SK-N-SH (cell line): ENCODE results near the gene CFAP70. TPM values are rescaled to one million over a fixed set of nuclear protein-coding genes. Genes with fewer than 3 reads are reported as not detected.

Source experiments
- CTCF ChIA-PET: fragments of 300-600, 350-600 bp; formaldehyde crosslinking; extraction: SDS; loops from one replicate; lab custom pipeline; 2021; lab: Yijun Ruan, JAX
- POLR2A ChIA-PET: fragments of 350-600 bp; sonication (Branson Sonifier 250); formaldehyde crosslinking; extraction: SDS; loops from one replicate; lab custom pipeline; 2020; ENCODE audit warnings: antibody characterized with exemption, inconsistent platforms; lab: Yijun Ruan, JAX
- DNase-seq: peaks from one replicate; pipeline ENCODE4 v3.0.0; 2012
- H2AFZ ChIP-seq: fragments of 200-600 bp; sonication (generic); 2 replicates; pipeline ENCODE4 v1.8.1; 2016; ENCODE audit warnings: antibody characterized with exemption, mild to moderate bottlenecking, low read depth
- H3F3A ChIP-seq: fragments of 200-600 bp; sonication (generic); replicated peaks from 2 replicates; pipeline ENCODE3; 2016; ENCODE audit warnings: antibody characterized with exemption, mild to moderate bottlenecking; ENCODE audit not compliant: insufficient read depth
- H3K27ac ChIP-seq, 2 experiments: fragments of 200-500 bp in 1 of 2; fragments of 200-600 bp in 1 of 2; sonication (Bioruptor generic) in 1 of 2; sonication (generic), shearing (Covaris generic) in 1 of 2; 2 replicates each; pipeline versions ENCODE4 v1.5.1 to v1.6.1; 2014 to 2016; ENCODE audit warnings: low read depth in 2 of 2, inconsistent platforms in 1 of 2, low read length in 1 of 2, mild to moderate bottlenecking in 1 of 2, mixed read lengths in 1 of 2
- H3K27me3 ChIP-seq: fragments of 200-600 bp; sonication (generic), shearing (Covaris generic); 2 replicates; pipeline ENCODE4 v1.6.1; 2016; ENCODE audit warnings: mixed run types; ENCODE audit not compliant: insufficient read depth
- H3K36me3 ChIP-seq, 2 experiments: fragments of 200-500 bp in 1 of 2; fragments of 200-600 bp in 1 of 2; sonication (Bioruptor generic) in 1 of 2; sonication (generic) in 1 of 2; replicated peaks in 1 of 2; 2 replicates each; pipeline versions ENCODE3 to v1.5.1; 2014 to 2016; ENCODE audit warnings: low read length in 1 of 2, mild to moderate bottlenecking in 1 of 2; ENCODE audit not compliant: insufficient read depth in 2 of 2, control insufficient read depth in 1 of 2
- H3K4me1 ChIP-seq, 2 experiments: fragments of 200-500 bp in 1 of 2; fragments of 200-600 bp in 1 of 2; sonication (Bioruptor generic) in 1 of 2; sonication (generic), shearing (Covaris generic) in 1 of 2; 2 replicates each; pipeline versions ENCODE4 v1.5.1 to v1.6.1; 2014 to 2016; ENCODE audit warnings: low read depth in 1 of 2, low read length in 1 of 2, mixed run types in 1 of 2; ENCODE audit not compliant: insufficient read depth in 2 of 2, control insufficient read depth in 1 of 2
- H3K4me2 ChIP-seq: fragments of 200-600 bp; sonication (generic), shearing (Covaris generic); 2 replicates; pipeline ENCODE4 v1.6.1; 2017; ENCODE audit warnings: mixed run types
- H3K4me3 ChIP-seq, 2 experiments: fragments of 200-500 bp in 1 of 2; fragments of 200-600 bp in 1 of 2; sonication (Bioruptor generic) in 1 of 2; sonication (generic), shearing (Covaris generic) in 1 of 2; 2 replicates each; pipeline versions ENCODE4 v1.5.1 to v1.8.1; 2014 to 2016; ENCODE audit warnings: low read depth in 2 of 2, inconsistent platforms in 1 of 2, low read length in 1 of 2, mild to moderate bottlenecking in 1 of 2, mixed read lengths in 1 of 2, moderate library complexity in 1 of 2
- H3K79me2 ChIP-seq: fragments of 200-600 bp; sonication (generic); 2 replicates; pipeline ENCODE4 v1.8.1; 2017; ENCODE audit warnings: mild to moderate bottlenecking; ENCODE audit not compliant: insufficient read depth
- H3K9ac ChIP-seq: fragments of 200-600 bp; sonication (generic); 2 replicates; pipeline ENCODE4 v1.6.1; 2017; ENCODE audit warnings: mixed run types
- H3K9me2 ChIP-seq: fragments of 200-600 bp; sonication (generic); 2 replicates; pipeline ENCODE4 v1.6.1; 2017; ENCODE audit warnings: mixed run types
- H3K9me3 ChIP-seq: fragments of 200-600 bp; sonication (generic); 2 replicates; pipeline ENCODE4 v1.6.1; 2017; ENCODE audit warnings: mixed run types, mild to moderate bottlenecking, moderate library complexity
- H4K20me1 ChIP-seq: fragments of 200-600 bp; sonication (generic); 2 replicates; pipeline ENCODE4 v1.6.1; 2017; ENCODE audit warnings: mild to moderate bottlenecking, mixed run types; ENCODE audit not compliant: insufficient read depth
- CHD2 ChIP-seq: fragments of 150-350 bp; IDR thresholded peaks from 2 replicates; pipeline ENCODE4 v1.6.1; 2018; ENCODE audit warnings: low read length; ENCODE audit not compliant: partially characterized antibody
- ELF1 ChIP-seq: IDR thresholded peaks from 2 replicates; pipeline ENCODE4 v1.4.0; 2012
- EP300 ChIP-seq, 2 experiments: IDR thresholded peaks; 2 replicates each; pipeline versions ENCODE4 v1.4.0 to v1.6.1; 2012; ENCODE audit warnings: borderline replicate concordance in 1 of 2, low read depth in 1 of 2, low read length in 1 of 2
- EZH2phosphoT487 ChIP-seq: fragments of 200-600 bp; sonication (generic); IDR thresholded peaks from 2 replicates; pipeline ENCODE4 v1.6.1; 2017; ENCODE audit warnings: low read depth, mixed run types, mild to moderate bottlenecking, antibody characterized with exemption, moderate library complexity, borderline replicate concordance
- FOXM1 ChIP-seq: IDR thresholded peaks from 2 replicates; pipeline ENCODE4 v1.4.0; 2012; ENCODE audit warnings: low read depth, mild to moderate bottlenecking
- IRF3 ChIP-seq: fragments of 150-350 bp; IDR thresholded peaks from 2 replicates; pipeline ENCODE4 v1.6.1; 2016; ENCODE audit warnings: mild to moderate bottlenecking, low read depth, low read length
- MEF2A ChIP-seq: IDR thresholded peaks from 2 replicates; pipeline ENCODE4 v1.4.0; 2012; ENCODE audit warnings: low read depth, borderline replicate concordance
- MXI1 ChIP-seq: IDR thresholded peaks from 2 replicates; pipeline ENCODE4 v1.6.1; 2012; ENCODE audit warnings: mild to moderate bottlenecking, low read depth, low read length, improper control_type of control experiment
- NFIC ChIP-seq: IDR thresholded peaks from 2 replicates; pipeline ENCODE4 v1.4.0; 2012; ENCODE audit warnings: borderline replicate concordance
- POLR2AphosphoS5 ChIP-seq: IDR thresholded peaks from 2 replicates; pipeline ENCODE4 v1.6.1; 2012; ENCODE audit warnings: low read depth, low read length
- RAD21 ChIP-seq: IDR thresholded peaks from 2 replicates; pipeline ENCODE4 v1.6.1; 2012; ENCODE audit warnings: mild to moderate bottlenecking, low read length
- REST ChIP-seq: IDR thresholded peaks from 2 replicates; pipeline ENCODE4 v1.6.1; 2012; ENCODE audit warnings: mild to moderate bottlenecking, low read depth, low read length, moderate library complexity
- RFX5 ChIP-seq: IDR thresholded peaks from 2 replicates; pipeline ENCODE4 v1.6.1; 2012; ENCODE audit warnings: mild to moderate bottlenecking, improper control_type of control experiment, low read length
- RXRA ChIP-seq: IDR thresholded peaks from 2 replicates; pipeline ENCODE4 v1.4.0; 2012; ENCODE audit warnings: low read depth, mild to moderate bottlenecking, borderline replicate concordance
- SIN3A ChIP-seq: IDR thresholded peaks from 2 replicates; pipeline ENCODE4 v1.6.1; 2012; ENCODE audit warnings: low read depth, mild to moderate bottlenecking, low read length, moderate library complexity, borderline replicate concordance
- SMC3 ChIP-seq: IDR thresholded peaks from 2 replicates; pipeline ENCODE4 v1.6.1; 2012; ENCODE audit warnings: low read depth, low read length, improper control_type of control experiment
- TEAD4 ChIP-seq: IDR thresholded peaks from 2 replicates; pipeline ENCODE4 v1.4.0; 2012; ENCODE audit warnings: mild to moderate bottlenecking, borderline replicate concordance; ENCODE audit not compliant: insufficient read depth
- USF1 ChIP-seq: IDR thresholded peaks from 2 replicates; pipeline ENCODE4 v1.4.0; 2012; ENCODE audit warnings: low read depth, borderline replicate concordance
- USF2 ChIP-seq: fragments of 150-350 bp; IDR thresholded peaks from 2 replicates; pipeline ENCODE4 v1.6.1; 2017; ENCODE audit warnings: antibody characterized with exemption, low read length, low read depth, borderline replicate concordance
- WGBS: methylation state at CpG from one replicate; pipeline ENCODE4 v1.1.6; 2017; ENCODE audit warnings: low lambda C conversion rate; 5-methylcytosine and 5-hydroxymethylcytosine counted together
- polyA plus RNA-seq, 3 experiments: library from polyadenylated mRNA; depleted of rRNA; stranded (reverse); fragments of >200 nt; gene quantifications; 2 replicates each; pipeline ENCODE4 v1.2.3, GENCODE V29; 2012

CFAP70 gene
- polyA plus RNA-seq, 1 of the 3 experiments (the other 2 are of a cell fraction), result 0.74 TPM

GRCh38 chr10:73207883-73208282, 150.8 kb downstream of the CFAP70 start:
- no peak overlapping the region for H3K4me3 ChIP-seq
- H3K9me2 ChIP-seq, result no peaks in the 10 kb centered on the region
- no peaks in the 10 kb centered on the region for H3K27me3 ChIP-seq
- peaks cover 2 to 24% of the 10 kb centered on the region in 2 experiments for H3K36me3 ChIP-seq
- no peak overlapping the region for H3K4me2 ChIP-seq
- no peak overlapping the region for H3K9ac ChIP-seq
- CTCF ChIA-PET, result interaction anchor here (1.0 kb wide), 1 partner anchor 11 kb away, joined by 3 read pairs; no protein-coding TSS in a partner anchor
- DNase-seq, result no peak
- WGBS, result 100% methylated on average over 2 of the region's 2 CpGs
- no peaks in the 10 kb centered on the region for H3K79me2 ChIP-seq
- no peaks in the 10 kb centered on the region for H3F3A ChIP-seq
- TF ChIP-seq SMC3 (no peak), REST (no peak), RAD21 (no peak), TEAD4 (no peak), NFIC (no peak), RXRA (no peak), FOXM1 (no peak), USF1 (no peak), EP300 (IDR thresholded peaks at IDR 0.05; ENCODE audit: borderline replicate concordance in 1 of 2, low read depth in 1 of 2, low read length in 1 of 2) (no peak), RFX5 (no peak), ELF1 (no peak), MEF2A (no peak), EZH2phosphoT487 (no peak), USF2 (no peak), SIN3A (no peak), POLR2AphosphoS5 (no peak), MXI1 (no peak), CHD2 (no peak), IRF3 (no peak)
- TF ChIP-seq, all 33 proteins: peak for 0
- no peaks in the 10 kb centered on the region for H4K20me1 ChIP-seq
- POLR2A ChIA-PET, result no interaction called here
- H3K9me3 ChIP-seq, result no peaks in the 10 kb centered on the region
- no peak overlapping the region for H3K27ac ChIP-seq
- no peaks in the 10 kb centered on the region for H3K4me1 ChIP-seq
- H2AFZ ChIP-seq, result no peak overlapping the region
